ENCODE measurements around the gene CCDC116. TPM values are rescaled to one million over a fixed set of nuclear protein-coding genes. Genes with fewer than 3 reads are reported as not detected.

Gene CCDC116
- total RNA-seq, 6 experiments from 2014 or later, result not detected

DNA sequence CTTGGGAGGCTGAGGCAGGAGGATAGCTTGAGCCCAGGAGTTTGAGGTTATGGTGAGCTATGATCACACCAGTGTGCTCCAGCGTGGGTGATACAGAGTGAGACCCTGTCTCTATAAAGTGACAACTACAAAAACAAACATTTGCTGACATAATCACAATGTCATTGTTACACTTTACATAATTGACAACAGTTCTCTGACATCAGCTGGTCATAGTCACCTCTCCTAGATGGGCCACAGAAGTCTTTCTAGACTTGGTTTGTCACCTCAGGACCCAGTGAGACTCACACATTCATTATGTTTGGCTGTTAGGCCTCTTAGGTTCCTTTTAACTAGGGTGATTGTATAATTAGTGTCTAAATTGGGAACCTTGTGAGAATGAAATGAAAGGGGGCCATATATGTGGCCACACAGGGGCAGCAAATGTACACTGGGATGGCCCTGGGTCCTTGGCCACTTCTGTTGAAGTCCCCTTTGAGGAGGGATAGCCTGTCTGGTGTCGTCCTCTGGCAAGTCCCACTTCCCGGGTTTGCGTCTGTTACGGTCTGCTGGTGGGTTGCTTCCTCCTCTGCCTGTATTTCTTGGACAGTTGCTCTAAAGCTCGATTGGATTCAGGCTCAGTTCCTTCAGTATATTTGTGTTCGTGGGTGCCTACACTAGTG lies 27.4 kb downstream of the CCDC116 start:
- 67% methylated on average over 3 of the region's 7 CpGs for WGBS (ENCODE audit: insufficient coverage, low coverage, low lambda C conversion rate, missing lambda C conversion rate)

DNA sequence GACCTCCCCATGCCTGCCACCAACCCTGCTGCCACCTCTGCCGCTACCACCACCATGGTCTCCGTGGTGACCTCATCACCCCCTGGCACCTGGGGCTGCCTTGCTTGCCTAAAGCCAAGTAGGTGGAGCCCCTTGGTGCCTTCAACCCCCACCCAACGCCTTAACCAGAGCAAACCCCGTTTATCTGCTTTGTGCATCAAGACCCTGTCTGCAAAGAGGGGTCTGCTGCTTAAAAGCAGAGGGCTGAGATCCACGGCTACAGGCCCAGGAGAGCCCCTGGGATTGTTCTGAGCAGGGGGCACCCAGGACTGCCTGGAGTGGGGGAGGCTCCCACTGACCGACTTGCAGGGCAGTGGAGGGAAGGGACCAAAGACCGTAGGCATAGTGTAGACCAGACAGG lies 28.3 kb downstream of the CCDC116 start:
- DNase-seq (no peak), ATAC-seq (no peak)
- Histone ChIP-seq H3K4me1 (peaks cover 0 to 3% (median 0%) of the 10 kb centered on the region in 4 donors), H3K36me3 (no peaks in the 10 kb centered on the region), H3K9me3 (no peaks in the 10 kb centered on the region), H3K27ac (no peak overlapping the region), H3K4me3 (no peak overlapping the region), H3K27me3 (no peaks in the 10 kb centered on the region)
- no peak for TF ChIP-seq POLR2A (IDR thresholded peaks at IDR 0.05)
- TF ChIP-seq, protein P1, sequence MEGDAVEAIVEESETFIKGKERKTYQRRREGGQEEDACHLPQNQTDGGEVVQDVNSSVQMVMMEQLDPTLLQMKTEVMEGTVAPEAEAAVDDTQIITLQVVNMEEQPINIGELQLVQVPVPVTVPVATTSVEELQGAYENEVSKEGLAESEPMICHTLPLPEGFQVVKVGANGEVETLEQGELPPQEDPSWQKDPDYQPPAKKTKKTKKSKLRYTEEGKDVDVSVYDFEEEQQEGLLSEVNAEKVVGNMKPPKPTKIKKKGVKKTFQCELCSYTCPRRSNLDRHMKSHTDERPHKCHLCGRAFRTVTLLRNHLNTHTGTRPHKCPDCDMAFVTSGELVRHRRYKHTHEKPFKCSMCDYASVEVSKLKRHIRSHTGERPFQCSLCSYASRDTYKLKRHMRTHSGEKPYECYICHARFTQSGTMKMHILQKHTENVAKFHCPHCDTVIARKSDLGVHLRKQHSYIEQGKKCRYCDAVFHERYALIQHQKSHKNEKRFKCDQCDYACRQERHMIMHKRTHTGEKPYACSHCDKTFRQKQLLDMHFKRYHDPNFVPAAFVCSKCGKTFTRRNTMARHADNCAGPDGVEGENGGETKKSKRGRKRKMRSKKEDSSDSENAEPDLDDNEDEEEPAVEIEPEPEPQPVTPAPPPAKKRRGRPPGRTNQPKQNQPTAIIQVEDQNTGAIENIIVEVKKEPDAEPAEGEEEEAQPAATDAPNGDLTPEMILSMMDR (IDR thresholded peaks at IDR 0.05), result no peak
- 100% methylated on average over 1 of the region's 7 CpGs for WGBS (ENCODE audit: insufficient coverage, low coverage, low lambda C conversion rate, missing lambda C conversion rate)
- intact Hi-C loops (cut with DNase I), result no loop called here

More for the DNA sequence above, 27.4 kb downstream of the CCDC116 start:
- Histone ChIP-seq H3K27me3 (no peaks in the 10 kb centered on the region), H3K4me1 (no peaks in the 10 kb centered on the region), H3K27ac (no peak overlapping the region), H3K9me3 (no peaks in the 10 kb centered on the region), H3K4me3 (no peak overlapping the region), H3K36me3 (no peaks in the 10 kb centered on the region)
- intact Hi-C loops (cut with DNase I), result no loop called here
- TF ChIP-seq POLR2A (IDR thresholded peaks at IDR 0.05), result no peak
- TF ChIP-seq, protein P1 (IDR thresholded peaks at IDR 0.05), result no peak
- DNase-seq (no peak), ATAC-seq (no peak)

DNA sequence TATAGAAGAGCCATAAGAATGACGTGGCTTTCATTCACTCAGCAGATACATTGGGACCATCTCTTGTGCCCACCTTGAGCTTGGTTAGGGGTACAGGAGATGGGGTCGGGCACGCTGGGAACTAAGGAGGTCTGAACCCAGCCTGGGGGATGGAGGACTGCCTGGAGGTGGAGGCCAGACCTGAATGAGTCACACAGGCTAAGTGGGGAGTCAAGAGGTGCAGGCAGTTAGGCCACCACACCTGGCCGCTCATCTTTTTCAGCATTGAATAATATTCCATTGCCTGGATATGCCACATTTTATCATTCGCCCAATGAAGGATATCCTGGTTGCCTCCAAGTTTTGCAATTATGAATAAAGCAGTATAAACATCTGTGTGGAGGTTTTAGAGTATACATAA lies 29.4 kb downstream of the CCDC116 start:
- Histone ChIP-seq H3K9me3 (no peaks in the 10 kb centered on the region), H3K4me1 (peaks cover 0 to 3% (median under 1%) of the 10 kb centered on the region in 4 donors), H3K27ac (no peak overlapping the region), H3K36me3 (no peaks in the 10 kb centered on the region), H3K27me3 (no peaks in the 10 kb centered on the region), H3K4me3 (no peak overlapping the region)
- DNase-seq (no peak), ATAC-seq (no peak)
- intact Hi-C loops (cut with DNase I), result no loop called here
- TF ChIP-seq POLR2A (IDR thresholded peaks at IDR 0.05), result no peak
- TF ChIP-seq, protein P1 (IDR thresholded peaks at IDR 0.05), result no peak
- WGBS (ENCODE audit: insufficient coverage, low coverage, low lambda C conversion rate, missing lambda C conversion rate), result 91% methylated on average over 4 of the region's 5 CpGs

DNA sequence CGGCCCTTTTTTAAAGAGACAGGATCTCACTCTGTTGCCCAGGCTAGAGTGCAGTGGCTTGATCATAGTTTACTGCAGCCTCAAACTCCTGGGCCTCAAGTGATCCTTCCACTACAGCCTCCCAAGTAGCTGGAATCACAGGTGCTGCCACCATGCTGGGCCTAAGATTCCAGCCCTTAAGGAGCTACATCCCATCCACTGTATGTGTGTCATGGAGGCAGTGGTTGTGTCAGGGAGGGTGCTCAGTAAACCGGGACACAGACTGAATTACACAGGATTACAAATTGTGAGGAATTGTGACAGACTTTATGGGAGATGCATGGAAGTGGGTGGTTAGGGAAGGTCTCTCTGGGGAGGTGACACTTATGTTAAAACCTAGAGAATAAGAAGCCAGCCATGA lies 31.2 kb downstream of the CCDC116 start:
- no peak for ATAC-seq
- DNase-seq, result no peak
- WGBS (ENCODE audit: insufficient coverage, low coverage, low lambda C conversion rate, missing lambda C conversion rate), result 94% methylated on average over 2 of the region's 2 CpGs

More for the DNA sequence above, 31.2 kb downstream of the CCDC116 start:
- no peaks in the 10 kb centered on the region for H3K9me3 ChIP-seq
- intact Hi-C loops (cut with DNase I), result no loop called here
- no peak overlapping the region for H3K27ac ChIP-seq
- no peaks in the 10 kb centered on the region for H3K27me3 ChIP-seq
- H3K4me3 ChIP-seq, result no peak overlapping the region
- peaks cover 0 to 6% (median 1%) of the 10 kb centered on the region in 4 donors for H3K4me1 ChIP-seq
- no peak for TF ChIP-seq POLR2A (IDR thresholded peaks at IDR 0.05)
- TF ChIP-seq, protein P1 (IDR thresholded peaks at IDR 0.05), result no peak
- no peaks in the 10 kb centered on the region for H3K36me3 ChIP-seq
